H1 (cell line): Measurements from ENCODE around the gene ARAP2. TPM values are rescaled to one million over a fixed set of nuclear protein-coding genes. Genes with fewer than 3 reads are reported as not detected.

ENCODE experiments used
- CBX8 ChIP-seq: fragments of 300-800, 300-1000 bp; sonication (generic); IDR thresholded peaks from 2 replicates; pipeline ENCODE4 v1.7.1; 2016; ENCODE audit warnings: low read depth, low read length, borderline replicate concordance
- CHD1 ChIP-seq: IDR thresholded peaks from 2 replicates; pipeline ENCODE4 v1.6.1; 2012; ENCODE audit warnings: low read depth, low read length, improper control_type of control experiment
- GABPA ChIP-seq: IDR thresholded peaks from 2 replicates; pipeline ENCODE4 v1.6.1; 2011; ENCODE audit warnings: mild to moderate bottlenecking, low read length, moderate library complexity, borderline replicate concordance; ENCODE audit not compliant: insufficient read depth
- HDAC2 ChIP-seq, 2 experiments: fragments of 300-600 bp in 1 of 2; sonication (generic) in 1 of 2; IDR thresholded peaks; 2 replicates each; pipeline ENCODE4 v1.6.1; 2011 to 2012; ENCODE audit warnings: low read depth in 2 of 2, low read length in 2 of 2, mild to moderate bottlenecking in 2 of 2, moderate library complexity in 2 of 2, borderline replicate concordance in 1 of 2, inconsistent platforms in 1 of 2
- POU5F1 ChIP-seq: IDR thresholded peaks from 2 replicates; pipeline ENCODE4 v1.6.1; 2011; ENCODE audit warnings: low read depth, mild to moderate bottlenecking, low read length, moderate library complexity
- SIX5 ChIP-seq: IDR thresholded peaks from 2 replicates; pipeline ENCODE4 v1.6.1; 2011; ENCODE audit warnings: mild to moderate bottlenecking, low read depth, low read length
- TAF1 ChIP-seq: IDR thresholded peaks from 2 replicates; pipeline ENCODE4 v1.6.1; 2011; ENCODE audit warnings: mild to moderate bottlenecking, low read depth, low read length
- polyA plus RNA-seq, 7 experiments: library from polyadenylated mRNA; depleted of rRNA in 3 of 7; stranded (reverse) in 5 of 7; unstranded in 2 of 7; fragments of >200 nt in 5 of 7; fragments of 200-250 nt in 2 of 7; gene quantifications; 1 replicate in 5 of 7; 2 replicates in 1 of 7; 4 replicates in 1 of 7; pipeline versions ENCODE4 v1.2.1 to v1.2.3, GENCODE V29; 2011 to 2013; ENCODE audit warnings: missing spikeins in 2 of 7, mixed read lengths in 2 of 7
- total RNA-seq: library from RNA; stranded (reverse); fragmentation: NEBNext Ultra II Directional; extraction: Animal tissue kit (Norgen Biotek cat#: 25700); gene quantifications from 2 replicates; pipeline ENCODE4 v1.2.1, GENCODE V29; 2021

ARAP2 gene
- total and polyA plus RNA-seq, 2 of the 8 experiments (the other 6 are each of a cell fraction or from before 2014, with no cell fraction given), result 0.15 to 2.3 TPM

- TF ChIP-seq HDAC2 (IDR thresholded peaks at IDR 0.05; ENCODE audit: borderline replicate concordance in 1 of 2, low read depth in 2 of 2, low read length in 2 of 2) (no peak), TAF1 (no peak), CHD1 (no peak), SIX5 (no peak), GABPA (no peak), POU5F1 (no peak), CBX8 (no peak)
Observed at GRCh38 chr4:36172656-36173055, 71.7 kb downstream of the ARAP2 start (continued).
